ENCODE data around the gene NUP133.

DNA sequence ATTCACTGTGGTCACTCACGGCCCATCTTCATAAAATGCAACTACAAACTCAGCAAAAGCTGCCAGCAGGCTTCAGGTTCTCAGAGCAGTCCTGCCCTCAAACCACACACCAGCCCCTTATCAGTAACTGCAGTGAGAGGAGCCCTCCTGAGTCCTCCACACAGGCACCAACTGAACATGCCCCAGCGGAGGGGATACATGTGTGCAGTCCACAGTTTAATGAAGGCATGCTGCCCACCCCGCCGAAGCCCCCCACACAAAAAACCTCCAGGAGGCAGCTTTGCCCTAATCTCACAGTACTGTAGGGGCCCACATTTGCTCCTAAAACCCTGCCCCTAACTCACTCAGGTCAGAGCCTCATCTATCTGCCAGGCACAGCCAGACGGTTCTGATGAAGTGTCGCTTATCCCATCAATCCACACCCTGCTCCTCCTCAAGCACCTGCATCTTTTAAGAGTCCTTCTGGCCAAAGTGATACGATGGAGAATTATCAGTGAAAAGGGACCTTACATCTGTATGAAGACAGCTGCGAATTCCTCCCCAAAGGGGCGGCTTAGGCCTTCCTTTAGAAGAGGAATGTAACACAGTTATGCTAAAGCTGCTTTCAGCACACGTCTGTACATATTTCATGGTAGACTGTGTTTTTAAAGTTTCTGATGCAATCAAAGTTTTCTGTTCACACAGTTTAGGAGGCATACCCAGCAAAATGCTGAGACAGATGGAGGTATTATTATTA lies 46.9 kb upstream of the NUP133 start:
- TF ChIP-seq POLR2A (IDR thresholded peaks at IDR 0.05; ENCODE audit: low read depth, low read length), result no peak
- TF ChIP-seq TAF1 (IDR thresholded peaks at IDR 0.05; ENCODE audit: low read depth, low read length), result no peak
- TF ChIP-seq POLR2AphosphoS5 (IDR thresholded peaks at IDR 0.05; ENCODE audit: low read depth, low read length), result no peak

Data from GM12891 (cell line).